HG02759 (cell line): ENCODE data around the gene OR1K1.
"Not testable (repeated sequence)": the region's sequence is repeated elsewhere in the genome, so short reads cannot be mapped to it uniquely, and the experiment has no call there.

Source experiments
- ATAC-seq: cut with Tn5 transposase; IDR thresholded peaks from one replicate; pipeline ENCODE4 v1.9.1; 2021; ENCODE audit warnings: mild to moderate bottlenecking, moderate library complexity; ENCODE audit not compliant: unreplicated experiment

OR1K1 gene

GRCh38 chr9:122810306-122810946 is 10.5 kb downstream of the OR1K1 start:
- peak; percentile 81 for ATAC-seq

GRCh38 chr9:122812736-122813135 is 12.8 kb downstream of the OR1K1 start:
- no peak for ATAC-seq

DNA sequence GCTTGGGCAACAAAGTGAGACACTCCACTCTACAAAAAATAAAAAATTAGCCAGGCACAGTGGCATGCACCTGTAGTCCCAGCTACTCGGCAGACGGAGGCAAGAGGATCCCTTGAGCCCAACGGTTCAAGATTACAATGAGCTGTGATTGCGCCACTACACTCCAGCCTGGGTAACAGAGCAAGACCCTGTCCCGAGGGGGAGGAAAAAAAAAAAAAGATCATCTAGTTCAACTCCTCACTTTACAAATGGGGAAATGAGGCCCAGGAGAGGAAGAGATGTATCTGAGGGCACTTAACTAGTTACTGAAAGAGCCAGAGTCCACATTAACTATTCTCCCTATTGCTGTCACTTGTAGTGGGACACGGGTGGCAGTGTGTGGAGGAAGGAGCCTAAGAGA is 14.6 kb downstream of the OR1K1 start:
- ATAC-seq = no peak

DNA sequence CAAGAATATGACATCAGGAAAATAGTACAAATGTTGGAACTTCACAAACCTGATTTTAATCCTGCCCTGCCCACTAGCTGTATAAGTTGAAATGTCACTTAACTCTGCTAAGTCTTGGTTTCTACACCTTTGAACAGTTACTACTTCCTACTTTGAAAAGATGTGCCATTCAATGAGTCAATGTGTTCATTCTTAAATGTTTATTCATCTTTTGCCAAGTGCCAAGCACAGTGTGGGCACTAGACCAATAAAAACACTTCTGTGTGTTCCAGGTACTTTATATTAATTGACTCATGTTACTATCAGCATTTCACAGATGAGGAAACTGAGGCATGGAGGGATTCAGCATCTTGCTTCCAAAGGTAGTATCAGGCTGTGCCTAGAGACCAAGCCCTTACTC is 15.6 kb downstream of the OR1K1 start:
- ATAC-seq = no peak

DNA sequence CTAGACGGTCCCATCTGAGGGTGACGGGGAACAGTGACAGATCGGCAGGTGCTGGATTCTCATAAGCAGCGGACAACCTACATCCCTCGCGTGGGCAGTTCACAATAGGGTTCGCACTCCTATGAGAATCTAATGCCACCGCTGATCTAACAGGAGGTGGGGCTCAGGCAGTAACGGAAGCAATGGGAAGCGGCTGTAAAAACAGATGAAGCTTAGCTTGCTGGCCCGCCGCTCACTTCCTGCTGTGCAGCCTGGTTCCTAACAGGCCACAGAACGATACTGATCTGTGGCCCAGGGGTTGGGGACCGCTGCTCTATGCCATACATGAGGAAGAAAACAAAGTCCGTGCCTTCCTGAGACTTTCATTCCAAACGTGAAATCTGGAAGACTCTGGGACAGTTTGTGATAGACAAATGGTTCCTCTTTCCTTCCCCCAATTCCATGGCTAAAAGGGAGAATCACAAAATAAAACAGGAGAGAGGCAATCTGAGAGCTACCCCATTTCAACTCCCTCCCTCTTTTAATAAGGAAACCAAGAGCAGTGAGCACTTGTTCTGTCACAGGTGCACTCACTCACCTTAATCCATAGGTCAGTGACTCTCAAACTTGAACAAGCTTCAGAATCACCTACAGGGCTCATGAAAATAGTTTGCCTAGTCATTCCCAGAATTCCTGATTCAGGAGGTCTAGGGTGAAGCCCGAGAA is 16.4 kb downstream of the OR1K1 start:
- ATAC-seq = no peak

DNA sequence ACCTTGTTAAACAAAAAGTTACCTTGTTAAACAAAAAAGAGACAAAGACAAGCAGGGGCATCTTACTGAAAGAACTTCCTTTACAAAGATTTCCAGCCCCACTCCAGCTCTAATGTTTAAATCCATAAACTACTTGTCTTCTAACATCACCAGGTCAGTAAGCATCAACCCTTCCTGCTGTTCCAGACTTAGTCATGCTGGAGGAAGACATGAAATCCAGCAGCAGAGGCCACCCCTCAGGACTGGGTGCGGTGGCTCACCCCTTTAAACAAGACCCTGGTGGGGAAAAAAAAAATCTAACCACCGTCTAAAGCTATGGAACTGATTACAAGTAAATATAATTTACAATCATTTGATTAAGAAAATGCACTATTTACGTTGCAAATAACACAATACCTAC is 19.4 kb downstream of the OR1K1 start:
- ATAC-seq = no peak

DNA sequence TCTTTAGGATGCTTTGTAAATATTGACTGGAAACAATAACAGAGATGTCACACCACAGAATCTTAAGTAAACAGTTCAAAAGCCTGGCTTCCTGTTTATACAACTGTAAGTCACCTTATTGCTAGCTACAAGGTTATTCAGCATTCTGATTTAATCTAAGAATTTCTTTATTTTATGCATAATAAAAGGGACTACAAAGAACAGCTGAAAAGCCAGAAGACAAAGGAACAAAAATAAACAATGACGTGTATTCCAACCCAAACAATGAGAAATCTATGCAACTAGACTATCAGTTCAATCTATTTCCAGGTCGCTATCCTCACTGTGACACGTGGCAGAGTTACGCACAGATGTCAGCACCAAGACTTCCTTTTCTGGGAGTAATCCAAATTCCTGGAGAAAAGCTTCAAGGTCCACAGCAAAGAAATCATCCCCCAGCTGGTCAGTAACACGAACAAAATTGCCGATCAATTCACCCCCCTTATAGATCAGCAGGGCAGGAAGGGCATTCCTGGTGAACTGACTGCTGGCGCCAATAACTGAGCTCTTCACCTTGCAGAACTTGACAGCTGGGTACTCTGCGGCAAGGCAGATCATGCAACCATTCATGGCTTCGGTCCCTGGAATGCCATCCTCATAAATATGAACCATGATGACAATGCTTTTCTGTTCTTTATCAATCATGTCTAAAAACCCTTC is 20.0 kb downstream of the OR1K1 start:
- ATAC-seq = no peak

GRCh38 chr9:122820490-122820845 is 20.5 kb downstream of the OR1K1 start:
- ATAC-seq = no peak

- no peak for ATAC-seq
Observed at GRCh38 chr9:122821278-122821943, 21.5 kb downstream of the OR1K1 start.

DNA sequence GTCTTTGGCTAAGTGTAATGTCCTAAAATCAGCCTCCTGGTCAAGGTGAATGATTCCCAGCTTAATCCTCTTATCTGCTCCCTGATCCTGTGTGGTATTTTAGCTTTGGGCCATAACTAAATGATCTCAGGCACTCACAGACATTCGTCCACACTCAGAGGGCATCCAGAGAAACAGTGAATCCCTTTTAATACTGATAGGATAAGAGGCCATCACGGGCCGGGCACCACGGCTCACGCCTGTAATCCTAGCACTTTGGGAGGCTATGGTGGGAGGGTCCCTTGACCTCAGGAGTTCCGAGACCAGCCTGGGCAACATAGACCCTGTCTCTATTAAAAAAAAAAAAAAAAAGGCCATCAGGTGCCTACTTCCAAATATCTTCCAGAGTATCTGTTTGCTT is 22.1 kb downstream of the OR1K1 start:
- ATAC-seq = no peak

- ATAC-seq = no peak
Observed at GRCh38 chr9:122822938-122823337, 23.0 kb downstream of the OR1K1 start.

DNA sequence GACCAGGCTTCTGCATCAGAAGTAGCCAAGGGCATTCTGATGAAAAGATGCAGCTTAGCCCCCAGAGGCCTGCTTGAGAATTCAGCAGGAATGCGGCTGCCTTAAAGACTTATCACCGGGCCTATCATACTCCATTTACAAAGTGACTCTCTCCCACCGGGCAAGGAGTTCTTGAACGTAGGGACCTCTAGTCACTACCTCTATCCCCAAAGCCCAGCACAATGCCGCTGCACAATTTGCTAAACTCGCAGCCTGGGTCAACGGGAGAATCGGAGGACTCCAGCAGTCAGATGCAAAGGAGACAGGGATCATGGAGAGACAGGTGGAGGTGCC is 27.8 kb downstream of the OR1K1 start:
- ATAC-seq = peak; percentile 24

DNA sequence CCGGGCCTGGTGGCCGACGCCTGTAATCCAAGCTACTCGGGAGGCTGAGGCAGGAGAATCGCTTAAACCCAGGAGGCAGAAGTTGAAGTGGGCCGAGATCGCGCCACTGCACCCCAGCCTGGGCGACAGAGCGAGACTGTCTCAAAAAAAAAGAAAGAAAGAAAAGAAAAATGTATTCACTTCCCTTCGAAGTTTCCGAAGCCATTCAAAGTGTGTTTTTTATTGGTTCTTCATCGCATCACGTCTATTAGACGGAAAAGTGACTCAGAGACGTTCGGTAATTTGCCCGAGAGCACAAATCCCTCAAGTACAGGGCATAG is 29.0 kb downstream of the OR1K1 start:
- ATAC-seq = not testable (repeated sequence)

GRCh38 chr9:122832194-122832593 is 32.3 kb downstream of the OR1K1 start:
- no peak for ATAC-seq

- ATAC-seq = no peak
Observed at GRCh38 chr9:122835313-122835731, 35.4 kb downstream of the OR1K1 start.

DNA sequence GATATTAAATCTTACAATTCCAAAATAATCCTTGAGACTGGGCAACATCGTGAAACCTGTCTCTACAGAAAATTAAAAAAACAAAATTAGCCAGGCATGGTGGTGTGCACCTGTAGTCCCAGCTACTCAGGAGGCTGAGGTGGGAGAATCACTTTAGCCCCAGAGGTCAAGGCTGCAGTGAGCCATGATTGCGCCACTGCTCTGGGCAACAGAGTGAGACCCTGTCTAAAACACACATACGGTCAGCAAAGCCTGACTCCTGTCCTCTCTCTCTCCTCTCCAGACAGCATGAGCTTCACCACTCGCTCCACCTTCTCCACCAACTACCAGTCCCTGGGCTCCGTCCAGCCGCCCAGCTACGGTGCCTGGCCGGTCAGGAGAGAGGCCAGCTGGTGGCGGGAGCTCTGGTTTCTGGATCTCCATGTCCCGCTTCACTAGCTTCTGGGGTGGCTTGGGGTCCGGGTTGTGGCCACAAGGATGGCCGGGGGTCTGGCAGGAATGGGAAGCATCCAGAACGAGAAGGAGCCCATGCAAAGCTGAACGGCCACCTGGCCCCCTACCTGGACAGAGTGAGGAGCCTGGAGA is 37.4 kb downstream of the OR1K1 start:
- ATAC-seq = no peak

DNA sequence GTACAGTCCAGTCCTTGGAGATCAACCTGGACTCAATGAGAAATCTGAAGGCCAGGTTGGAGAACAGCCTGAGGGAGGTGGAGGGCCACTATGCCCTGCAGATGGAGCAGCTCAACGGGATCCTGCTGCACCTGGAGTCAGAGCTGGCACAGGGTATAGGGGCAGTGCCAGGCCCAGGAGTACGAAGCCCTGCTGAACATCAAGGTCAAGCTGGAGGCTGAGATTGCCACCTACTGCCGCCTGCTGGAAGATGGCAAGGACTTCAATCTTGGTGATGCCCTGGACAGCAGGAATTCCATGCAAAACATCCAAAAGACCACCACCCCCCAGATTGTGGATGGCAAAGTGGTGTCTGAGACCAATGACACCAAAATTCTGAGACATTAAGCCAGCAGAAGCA is 38.5 kb downstream of the OR1K1 start:
- ATAC-seq = not testable (repeated sequence)

DNA sequence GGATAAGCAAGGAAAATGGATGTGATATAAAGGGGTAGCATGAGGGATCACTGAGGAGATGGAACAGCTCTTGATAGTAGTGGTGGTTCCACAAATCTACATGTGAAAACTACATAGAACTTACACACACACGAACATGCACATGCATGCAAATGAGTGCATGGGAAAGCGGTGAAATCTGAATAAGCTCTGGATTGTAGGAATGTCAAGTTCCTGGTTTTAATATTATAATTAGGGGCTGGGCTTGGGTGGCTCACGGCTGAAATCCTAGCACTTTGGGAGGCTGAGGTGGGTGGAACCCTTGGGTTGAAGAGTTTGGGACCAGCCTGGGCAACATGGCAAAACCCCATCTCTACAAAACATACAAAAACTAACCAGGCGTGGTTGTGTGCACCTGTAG is 41.6 kb downstream of the OR1K1 start:
- no peak for ATAC-seq

DNA sequence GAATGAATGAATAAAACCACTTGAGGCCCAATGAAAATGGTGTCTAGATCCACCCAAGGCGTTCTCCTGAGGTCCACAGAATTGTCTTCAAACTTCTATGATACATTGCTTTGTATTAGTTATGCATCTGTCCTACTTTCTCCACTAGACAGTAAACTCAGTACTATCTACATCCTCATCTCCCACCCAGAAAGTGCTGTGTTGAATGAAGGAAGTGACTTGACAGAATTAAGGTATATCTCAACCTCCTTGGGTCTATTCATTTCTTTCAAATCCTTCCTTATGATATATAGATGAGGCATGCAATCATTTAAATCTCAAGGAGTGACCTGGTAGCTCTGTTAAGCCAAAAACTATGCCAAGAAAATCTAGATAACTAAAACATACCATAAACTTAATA is 44.2 kb downstream of the OR1K1 start:
- ATAC-seq = no peak

DNA sequence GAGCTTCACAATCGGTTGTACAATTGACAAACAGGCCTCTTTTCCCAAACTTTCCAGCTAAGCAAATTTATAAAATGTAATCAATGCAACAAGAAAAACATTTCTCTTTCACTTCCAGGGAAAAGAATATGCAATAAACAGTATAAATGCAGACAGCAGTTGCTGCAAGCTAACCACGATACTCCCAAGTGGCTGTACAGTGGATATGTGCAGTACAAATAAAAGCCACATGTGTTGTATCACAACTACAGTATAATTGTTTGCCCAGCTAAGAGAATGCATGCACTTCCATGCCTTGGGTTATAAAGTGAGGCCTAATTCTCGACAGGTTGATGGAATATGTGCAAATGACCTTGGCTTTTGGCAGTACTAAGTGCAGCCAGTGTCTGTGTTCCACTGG is 45.2 kb downstream of the OR1K1 start:
- ATAC-seq = no peak

GRCh38 chr9:122846371-122846940 is 46.5 kb downstream of the OR1K1 start:
- no peak for ATAC-seq
